ENCODE results near the gene ARL11. TPM values are rescaled to one million over a fixed set of nuclear protein-coding genes. Genes with fewer than 3 reads are reported as not detected.
A peak's percentile ranks its signal among the peaks of the same experiment; 100 is the strongest.
"Not testable (repeated sequence)": the region's sequence is repeated elsewhere in the genome, so short reads cannot be mapped to it uniquely, and the experiment has no call there.

Gene ARL11
- 0.40 TPM for polyA plus RNA-seq (ENCODE audit: insufficient read length)

DNA sequence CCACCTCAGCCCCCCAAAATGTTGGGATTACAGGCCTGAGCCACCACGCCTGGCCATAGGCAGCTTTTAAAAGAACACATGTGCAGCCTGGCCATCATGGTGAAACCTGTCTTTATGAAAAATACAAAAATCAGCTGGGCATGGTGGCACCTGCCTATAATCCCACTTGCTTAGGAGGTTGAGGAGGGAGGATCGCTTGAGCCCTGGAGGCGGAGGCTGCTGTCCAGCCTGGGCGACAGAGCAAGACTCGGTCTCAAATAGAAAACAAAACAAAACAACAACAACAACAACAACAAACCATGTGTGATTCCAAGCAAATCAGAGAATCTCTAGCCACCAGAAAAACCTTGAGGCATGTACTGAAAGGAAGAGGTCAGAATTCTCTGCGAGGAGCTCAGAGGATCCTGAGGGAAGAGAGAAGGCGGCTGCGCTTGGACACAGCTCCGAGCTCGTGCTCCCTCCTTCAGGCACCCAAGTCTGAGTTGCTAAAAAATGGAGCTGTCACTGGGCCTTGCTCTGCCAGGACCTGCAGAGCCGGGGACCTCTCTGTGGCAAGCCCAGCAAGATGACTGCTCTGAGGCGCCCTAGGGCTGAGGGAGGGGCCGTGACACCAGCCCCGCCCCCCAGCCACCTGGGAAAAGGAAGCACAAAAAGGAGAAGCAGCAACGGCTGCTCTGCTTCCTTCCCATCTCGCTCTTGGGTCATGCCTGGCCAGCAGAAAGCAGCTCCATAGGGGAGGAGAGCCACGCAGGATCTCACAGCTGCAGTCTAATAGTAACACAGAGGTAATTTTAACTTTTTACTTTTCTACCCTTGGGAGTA, at the start of gene ARL11:
ARL11 (plus strand) TSS at position 677 of the 822 bp plus-strand sequence. CDS start 1,941 bp downstream, outside the sequence.
- DNase-seq (ENCODE audit: low read depth): no peak

GRCh38 chr13:49579501-49579900, 48.8 kb upstream of the ARL11 start:
- no peak for DNase-seq (ENCODE audit: low read depth)

DNA sequence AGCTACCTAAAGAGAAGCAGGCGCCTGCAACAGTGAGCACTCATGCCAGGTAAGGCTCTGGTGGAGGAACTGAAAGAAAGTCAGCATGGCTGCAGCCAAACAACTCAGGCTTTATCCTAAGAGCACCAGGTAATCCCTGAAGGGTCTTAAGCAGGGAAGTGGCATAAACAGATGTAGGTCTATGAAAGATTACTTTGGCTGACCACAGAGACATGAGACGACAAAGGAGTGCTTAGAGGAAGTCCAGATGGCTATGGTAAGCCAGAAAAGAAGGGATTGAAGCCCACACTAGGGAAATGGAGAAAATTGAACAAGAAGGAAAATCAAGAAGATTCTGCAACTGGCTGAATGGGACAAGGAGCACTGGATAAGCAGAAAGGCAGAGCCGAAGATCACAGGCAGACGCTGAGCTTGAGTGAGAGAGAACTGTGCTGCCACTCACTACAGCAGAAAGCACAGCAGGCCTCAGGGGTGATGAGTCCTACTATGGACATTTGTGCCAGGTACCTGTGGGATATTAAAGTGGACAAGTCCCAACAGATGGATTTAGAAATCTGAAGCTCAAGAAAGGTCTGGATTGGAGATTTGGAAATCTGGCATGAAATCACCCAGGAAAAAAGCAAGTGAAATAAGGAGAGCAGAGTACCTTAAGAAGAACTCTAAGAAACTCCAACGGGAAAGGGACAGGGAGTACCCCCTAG, 47.2 kb upstream of the ARL11 start:
- DNase-seq (ENCODE audit: low read depth): no peak

GRCh38 chr13:49584771-49585182, 43.5 kb upstream of the ARL11 start:
- DNase-seq (ENCODE audit: low read depth): no peak

GRCh38 chr13:49585220-49586157, 42.8 kb upstream of the ARL11 start, which contains the start of gene RCBTB1:
TSS of gene RCBTB1 (minus strand) at chr13:49585558. CDS start at chr13:49567279, 18,279 bp downstream.
- DNase-seq (ENCODE audit: low read depth): peak; percentile 26

DNA sequence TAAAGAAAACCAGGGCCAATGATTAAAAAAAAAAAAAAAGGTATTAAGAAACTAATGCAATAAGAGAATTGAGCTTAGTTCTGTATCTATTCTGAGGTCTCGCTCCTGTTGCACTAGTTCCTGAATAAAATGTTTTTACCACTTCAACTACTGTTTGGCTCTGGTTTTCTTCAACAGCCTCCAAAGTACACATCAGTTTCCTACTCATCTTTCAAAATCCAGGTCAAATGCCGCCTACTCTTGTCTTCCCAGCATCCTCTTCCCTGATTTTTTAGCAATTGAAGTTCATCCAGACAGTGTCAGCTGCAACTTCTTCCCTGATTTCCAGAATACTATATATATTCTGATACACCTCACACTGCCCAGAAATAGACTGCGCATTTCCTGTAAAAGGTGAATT, 41.6 kb upstream of the ARL11 start:
- no peak for DNase-seq (ENCODE audit: low read depth)

DNA sequence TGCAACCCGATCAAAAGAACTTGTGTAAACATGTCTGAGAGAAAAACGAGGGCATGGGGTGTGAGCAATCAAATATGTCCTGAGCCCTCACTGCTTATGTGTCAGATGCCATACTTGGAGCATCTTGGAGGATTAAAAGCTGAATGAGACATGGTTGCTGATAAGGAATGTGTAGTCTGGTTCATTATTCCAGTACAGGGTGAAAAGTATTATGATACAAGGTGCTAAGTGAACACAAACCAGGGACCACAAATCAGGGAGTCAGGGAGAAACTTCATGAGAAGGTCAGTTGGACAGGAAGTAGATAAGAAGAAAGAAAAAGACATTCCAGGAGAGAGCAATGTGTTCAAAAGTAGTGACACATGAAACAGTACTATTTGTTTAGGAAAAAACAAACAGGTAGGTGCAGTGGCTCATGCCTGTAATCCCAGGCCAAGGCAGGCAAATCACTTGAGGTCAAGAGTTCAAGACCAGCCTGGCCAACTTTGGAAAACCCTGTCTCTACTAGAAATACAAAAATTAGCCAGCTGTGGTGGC, 40.9 kb upstream of the ARL11 start:
- no peak for DNase-seq (ENCODE audit: low read depth)

GRCh38 chr13:49590714-49591113, 37.6 kb upstream of the ARL11 start:
- not testable (repeated sequence) for DNase-seq (ENCODE audit: low read depth)

- not testable (repeated sequence) for DNase-seq (ENCODE audit: low read depth)
Measured at GRCh38 chr13:49593876-49594275, 34.4 kb upstream of the ARL11 start.

DNA sequence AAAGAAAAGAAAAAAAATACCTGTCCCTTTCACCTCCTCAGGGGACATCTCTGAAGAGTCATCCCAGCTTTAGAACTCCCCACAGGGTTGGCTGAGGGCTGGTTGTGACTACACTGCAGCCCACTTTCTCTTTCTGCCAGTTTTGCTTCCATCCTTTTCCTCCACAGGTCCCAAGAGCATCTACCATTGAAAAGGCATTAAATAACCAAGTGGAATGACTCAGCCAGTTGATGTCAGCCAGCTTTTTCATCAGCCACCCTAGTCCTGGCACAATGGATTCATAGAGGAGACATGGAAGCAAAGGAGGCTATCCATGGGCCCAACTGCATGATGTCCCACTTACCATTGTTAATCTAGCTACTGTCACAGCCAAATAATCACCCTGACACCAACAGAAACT, 33.7 kb upstream of the ARL11 start:
- no peak for DNase-seq (ENCODE audit: low read depth)

- no peak for DNase-seq (ENCODE audit: low read depth)
Measured at GRCh38 chr13:49596221-49596620, 32.1 kb upstream of the ARL11 start.

DNA sequence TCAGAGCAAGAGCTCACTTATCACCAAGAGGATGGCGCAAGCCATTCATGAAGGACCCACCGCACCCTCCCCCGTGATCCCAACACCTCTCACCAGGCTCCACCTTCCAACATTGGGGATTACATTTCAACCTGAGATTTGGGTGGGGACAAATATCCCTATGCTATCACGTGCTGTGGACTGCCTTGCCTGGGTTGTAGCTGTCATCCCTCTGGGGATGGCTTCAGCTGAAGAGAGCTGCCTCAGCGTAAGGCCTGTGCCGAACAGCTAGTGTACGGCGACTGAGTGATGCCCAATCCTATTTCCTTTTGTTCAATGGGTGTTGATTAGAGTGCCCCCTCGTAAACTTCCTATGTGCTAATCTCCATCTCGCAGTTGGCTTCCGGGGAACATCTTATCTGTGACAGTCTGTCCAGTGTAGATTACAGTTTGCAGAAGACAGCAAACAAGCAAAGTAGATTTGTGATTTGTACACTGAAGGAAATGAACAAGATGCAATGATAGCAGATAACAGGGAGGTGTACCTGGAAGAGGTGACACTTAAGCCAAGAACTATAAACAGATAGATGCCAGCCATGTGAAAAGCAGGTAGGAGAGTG, 31.2 kb upstream of the ARL11 start:
- no peak for DNase-seq (ENCODE audit: low read depth)

GRCh38 chr13:49602005-49602404, 26.3 kb upstream of the ARL11 start:
- no peak for DNase-seq (ENCODE audit: low read depth)

DNA sequence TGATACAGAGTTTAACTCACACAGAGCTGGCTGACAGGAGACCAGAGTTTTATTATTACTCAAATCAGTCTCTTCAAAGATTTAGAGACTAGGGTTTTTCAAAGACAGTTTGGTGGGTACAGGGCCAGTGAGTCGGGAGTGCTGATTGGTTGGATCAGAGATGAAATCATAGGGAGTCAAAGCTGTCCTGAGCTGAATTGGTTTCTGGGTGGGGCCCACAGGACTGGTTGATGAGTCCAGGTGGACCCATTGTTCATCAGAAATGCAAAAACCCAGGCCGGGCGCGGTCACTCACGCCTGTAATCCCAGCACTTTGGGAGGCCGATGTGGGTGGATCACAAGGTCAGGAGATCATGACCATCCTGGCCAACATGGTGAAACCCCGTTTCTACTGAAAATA, 25.7 kb upstream of the ARL11 start:
- DNase-seq (ENCODE audit: low read depth): not testable (repeated sequence)

DNA sequence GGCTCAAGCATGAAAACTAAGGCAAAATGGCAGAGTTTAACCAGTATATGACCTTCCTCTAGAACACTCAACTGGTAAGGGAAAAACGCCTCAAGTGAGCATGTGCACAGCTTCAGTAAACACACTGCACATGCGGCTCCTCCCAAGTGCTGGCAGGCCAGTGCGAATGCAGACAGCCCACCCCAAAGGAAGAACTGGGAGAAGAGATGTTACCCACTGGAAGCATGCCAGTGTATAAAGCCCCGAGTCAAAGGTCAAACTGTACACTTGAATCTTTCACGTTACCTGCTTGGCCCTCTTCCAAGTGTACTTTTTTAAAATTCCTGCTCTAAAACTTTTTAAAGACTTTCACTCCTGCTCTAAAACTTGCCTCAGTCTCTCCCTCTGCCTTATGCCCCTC, 23.7 kb upstream of the ARL11 start:
- no peak for DNase-seq (ENCODE audit: low read depth)

DNA sequence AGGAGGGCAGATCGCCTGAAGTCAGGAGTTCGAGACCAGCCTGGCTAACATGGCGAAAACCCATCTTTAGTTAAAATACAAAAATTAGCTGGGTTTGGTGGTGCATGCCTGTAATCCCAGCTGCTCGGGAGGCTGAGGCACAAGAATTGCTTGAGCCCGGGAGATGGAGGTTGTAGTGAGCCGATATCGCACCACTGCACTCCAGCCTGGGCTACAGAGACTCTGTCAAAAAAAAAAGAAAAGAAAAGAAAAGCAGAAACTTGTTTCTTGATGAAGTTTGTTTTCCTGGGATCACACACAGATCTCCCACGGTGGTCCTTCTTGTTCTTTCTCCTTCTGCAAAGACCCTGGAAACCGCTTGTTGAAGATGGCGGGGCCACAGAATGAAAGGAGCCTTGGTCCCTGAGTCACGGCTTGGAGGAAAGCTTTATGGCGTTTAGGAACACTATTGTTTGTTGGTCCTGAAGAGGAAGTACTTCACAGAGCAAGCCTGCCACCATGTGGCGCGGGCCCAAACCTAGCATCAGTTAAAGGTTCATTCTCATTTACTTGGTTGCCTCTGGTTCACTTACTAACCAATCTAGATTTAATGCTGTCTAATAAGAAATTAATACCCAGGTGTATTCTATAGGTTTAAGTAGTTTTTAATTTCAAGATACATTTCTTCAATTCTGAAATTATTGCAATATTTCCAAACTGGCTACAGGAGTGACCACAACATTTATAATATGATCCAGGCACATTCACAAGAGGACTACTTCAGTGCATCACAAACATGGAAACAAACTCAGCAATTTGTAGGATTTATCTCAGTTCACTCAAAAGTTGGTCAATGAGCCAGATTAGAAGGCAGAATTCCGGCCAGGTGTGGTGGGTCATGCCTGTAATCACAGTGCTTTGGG, 21.3 kb upstream of the ARL11 start:
- peak; percentile 59 for DNase-seq (ENCODE audit: low read depth)

DNA sequence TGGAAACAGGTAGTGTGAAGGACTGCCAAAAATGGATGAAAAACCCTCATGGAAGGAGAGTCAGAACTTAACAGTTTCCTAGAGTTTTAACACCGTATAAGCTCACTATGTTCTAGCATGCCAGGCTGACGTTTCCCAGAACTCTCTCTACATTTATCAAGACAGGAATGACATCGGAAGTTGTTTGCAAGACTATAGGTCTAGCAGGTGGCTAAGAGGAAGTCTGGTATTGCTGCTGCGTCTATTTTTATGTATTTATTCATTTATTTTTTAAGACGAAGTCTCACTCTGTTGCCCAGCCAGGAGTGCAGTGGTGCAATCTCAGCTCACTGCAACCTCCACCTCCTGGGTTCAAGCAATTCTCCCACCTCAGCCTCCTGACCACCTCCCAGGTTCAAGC, 20.5 kb upstream of the ARL11 start:
- no peak for DNase-seq (ENCODE audit: low read depth)

GRCh38 chr13:49608651-49609331, 19.5 kb upstream of the ARL11 start:
- DNase-seq (ENCODE audit: low read depth): no peak

DNA sequence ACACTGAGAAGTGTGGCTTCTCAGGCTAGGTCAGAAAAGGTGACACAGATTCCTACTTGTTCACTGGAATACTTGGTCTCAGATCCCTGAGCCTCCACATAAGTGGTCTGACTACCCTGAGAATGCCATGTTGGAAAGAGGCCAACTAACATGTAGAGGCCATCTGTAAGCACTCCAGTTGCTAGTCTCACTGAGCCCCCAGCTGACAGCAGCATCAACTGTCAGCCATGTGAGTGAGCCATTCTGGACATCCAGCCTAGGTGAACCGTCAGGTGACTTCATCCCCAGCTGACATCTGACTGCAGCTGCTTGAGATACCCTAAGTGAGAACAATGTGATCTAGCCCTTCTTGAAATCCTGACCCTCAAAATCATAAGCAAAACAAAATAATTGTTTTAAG, 18.1 kb upstream of the ARL11 start:
- DNase-seq (ENCODE audit: low read depth): no peak
